GM19463 (cell line): Measurements from ENCODE around the gene CCR8.

Experiments used
- ATAC-seq: cut with Tn5 transposase; IDR thresholded peaks from one replicate; pipeline ENCODE4 v1.9.1; 2021; ENCODE audit warnings: mild to moderate bottlenecking, moderate library complexity; ENCODE audit not compliant: unreplicated experiment

Gene CCR8, protein sequence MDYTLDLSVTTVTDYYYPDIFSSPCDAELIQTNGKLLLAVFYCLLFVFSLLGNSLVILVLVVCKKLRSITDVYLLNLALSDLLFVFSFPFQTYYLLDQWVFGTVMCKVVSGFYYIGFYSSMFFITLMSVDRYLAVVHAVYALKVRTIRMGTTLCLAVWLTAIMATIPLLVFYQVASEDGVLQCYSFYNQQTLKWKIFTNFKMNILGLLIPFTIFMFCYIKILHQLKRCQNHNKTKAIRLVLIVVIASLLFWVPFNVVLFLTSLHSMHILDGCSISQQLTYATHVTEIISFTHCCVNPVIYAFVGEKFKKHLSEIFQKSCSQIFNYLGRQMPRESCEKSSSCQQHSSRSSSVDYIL

DNA sequence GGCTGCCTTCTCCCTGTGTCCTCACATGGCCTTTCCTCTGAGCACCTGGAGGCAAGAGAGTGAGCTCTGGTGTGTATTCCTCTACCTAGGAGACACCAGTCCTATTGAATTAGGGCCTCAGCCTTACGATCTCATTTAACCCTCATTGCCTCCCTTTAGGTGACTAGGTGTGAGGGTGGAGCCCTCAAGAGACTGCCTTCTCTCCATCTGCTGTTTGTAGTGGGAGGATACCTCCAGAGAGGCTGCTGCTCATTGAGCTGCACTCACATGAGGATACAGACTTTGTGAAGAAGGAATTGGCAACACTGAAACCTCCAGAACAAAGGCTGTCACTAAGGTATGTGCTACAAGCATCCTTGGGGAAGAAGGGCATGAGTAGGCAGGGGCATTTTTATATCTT, at the start of gene CCR8:
CCR8 (plus strand) TSS at position 217 of the 400 bp plus-strand sequence. CDS start 2,623 bp downstream, outside the sequence.
- ATAC-seq: no peak

DNA sequence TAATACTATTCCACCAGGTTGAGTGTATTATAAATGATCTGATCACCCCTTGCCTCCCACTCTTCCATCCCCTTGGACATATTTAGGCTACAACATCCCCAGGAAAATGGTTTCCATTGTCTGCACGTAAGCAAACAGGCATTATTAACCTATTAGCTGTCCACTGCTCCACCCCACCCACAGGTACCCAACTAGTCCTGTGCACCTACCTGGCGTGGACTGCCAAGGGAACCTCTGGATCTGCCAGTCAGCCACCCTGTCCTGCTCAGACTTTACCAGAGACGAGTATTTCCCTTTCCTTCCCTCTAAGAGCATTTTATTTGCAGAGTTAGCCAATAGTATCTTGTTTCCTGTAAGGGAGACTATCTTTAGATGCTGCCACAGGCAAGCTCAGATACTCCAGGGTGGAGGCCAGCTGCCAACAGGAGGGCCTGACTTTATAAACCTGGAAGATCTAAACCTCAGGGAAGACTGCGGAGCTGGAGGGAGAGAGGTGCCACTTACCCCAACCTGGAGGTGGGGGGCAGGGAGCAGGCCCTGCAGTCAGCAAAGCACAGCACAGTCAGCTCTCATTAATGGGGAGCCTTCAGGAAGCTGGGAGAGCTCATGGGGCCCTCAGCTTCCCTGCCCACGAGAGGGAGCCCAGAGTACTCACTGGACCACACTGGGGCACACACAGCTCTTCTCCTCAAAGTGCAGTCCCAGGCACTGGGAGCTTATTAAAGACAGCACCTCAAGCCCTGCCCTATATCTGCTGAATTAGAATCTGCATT, 49.6 kb upstream of the CCR8 start, which contains the start of gene CX3CR1:
CX3CR1 (minus strand) TSS at position 292 of the 773 bp plus-strand sequence. CDS start 13,527 bp downstream, outside the sequence.
- no peak for ATAC-seq

DNA sequence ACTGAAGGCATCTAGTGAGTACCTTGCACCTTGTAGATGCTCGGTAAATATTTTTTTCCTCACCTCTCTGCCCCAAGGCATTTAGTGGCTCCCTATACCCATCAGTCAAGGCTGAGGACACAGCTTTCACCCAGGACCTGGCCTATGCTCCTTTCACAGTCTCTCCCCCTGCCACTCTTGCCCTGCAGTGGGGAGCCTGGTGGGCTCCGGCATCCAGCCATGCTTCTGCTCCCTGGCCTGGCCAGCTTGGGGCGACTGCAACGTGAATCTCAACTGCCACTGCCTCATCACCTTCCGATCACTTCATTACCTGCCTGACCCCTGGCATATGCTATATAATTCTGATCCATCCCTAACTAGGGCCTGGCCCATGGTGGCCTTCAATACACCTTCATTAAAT, 48.9 kb upstream of the CCR8 start:
- no peak for ATAC-seq

DNA sequence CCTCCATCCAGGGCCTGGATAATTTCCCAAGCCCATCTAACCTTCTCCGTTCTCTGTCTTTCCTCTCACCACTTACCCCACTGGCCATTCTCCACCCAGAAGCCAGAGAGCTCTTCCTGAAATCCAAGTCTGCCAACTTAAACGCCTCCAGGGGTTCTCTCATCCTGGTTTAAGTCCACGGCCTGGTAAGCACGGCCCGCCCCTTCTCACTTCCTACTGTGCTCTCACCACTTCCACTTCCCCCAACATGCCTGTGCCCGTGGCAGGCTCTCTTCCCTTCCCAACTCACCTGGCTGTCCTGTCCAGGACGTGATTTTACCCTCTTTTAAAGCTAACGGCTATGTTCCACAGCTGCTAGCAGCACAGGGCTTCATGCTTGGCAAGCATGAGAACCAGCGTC, 48.0 kb upstream of the CCR8 start:
- ATAC-seq: no peak

DNA sequence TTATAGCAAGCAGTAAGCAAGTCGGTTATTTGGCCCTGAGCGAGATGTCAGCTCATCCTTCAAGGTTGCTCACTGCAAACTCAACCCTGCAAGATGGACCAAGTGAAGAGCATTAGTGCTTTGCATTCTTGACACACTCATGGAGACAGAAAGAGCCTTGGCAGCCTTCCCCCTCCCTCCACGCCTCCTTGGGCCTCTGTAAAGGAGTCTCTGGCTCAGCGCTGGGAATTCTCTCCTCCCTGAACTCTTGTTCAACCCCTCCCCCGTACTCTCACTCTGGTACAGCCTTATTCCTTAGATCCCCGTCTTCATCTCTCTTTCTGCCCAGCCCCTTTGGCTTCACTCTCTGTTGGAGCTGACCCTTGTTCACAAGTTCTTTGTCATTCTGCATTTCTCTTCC, 47.5 kb upstream of the CCR8 start:
- ATAC-seq: no peak

DNA sequence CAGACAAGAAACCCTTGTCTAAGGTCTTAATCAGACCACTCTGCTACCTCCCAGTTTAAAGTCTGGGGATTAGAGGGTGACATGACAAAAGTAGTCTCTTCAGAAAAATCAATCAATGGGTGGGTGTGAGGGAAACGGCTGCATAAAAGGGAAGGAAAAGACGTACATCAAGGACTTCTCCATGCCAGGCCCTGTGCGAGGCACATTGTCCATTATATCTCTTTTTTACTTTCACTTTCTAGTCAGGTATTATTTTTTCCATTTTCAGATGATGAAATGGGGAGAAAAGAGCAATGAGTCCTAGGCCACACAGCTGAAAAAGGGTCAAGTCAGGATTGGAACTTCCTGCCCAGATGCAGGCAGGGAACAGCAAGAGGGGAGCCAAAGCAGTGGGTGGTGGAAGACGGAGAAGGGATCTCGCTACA, 45.0 kb upstream of the CCR8 start:
- no peak for ATAC-seq

DNA sequence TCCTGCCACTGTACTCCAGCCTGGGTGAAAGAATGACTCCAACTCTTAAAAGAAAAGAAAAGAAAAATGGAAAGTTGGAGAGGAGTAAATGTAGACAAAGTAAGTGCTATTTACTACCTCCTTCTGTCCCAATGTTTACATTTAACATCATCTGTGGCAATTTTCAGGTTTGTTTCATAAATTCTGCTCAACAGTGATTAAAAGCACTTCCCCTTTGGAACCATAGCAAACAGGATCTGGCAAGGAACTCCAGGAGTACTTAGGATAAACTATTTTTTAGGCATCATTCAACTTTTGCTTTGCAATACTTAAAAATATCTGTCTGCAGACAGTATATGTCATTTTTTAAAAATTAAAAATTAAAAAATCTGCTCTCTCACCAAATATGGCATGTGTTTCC, 44.2 kb upstream of the CCR8 start:
- no peak for ATAC-seq

DNA sequence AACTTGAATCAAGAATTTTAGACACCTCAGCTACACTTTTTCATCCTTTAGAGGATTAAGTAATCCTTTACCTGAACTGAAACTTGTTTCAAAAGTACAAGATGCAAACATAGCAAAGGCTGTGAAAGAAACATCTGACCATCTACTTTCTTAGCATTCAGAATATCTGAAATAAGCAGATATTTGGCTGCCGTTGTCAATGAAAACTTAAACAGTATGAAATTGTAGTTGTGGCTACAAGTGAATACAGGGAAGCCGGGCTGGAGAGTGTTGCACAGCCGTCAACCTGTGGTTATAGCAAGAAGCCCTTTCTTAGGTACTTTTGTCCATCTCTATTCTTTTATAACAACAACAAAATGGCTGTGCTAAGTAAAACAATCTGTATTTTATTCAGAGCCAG, 42.7 kb upstream of the CCR8 start:
- no peak for ATAC-seq

DNA sequence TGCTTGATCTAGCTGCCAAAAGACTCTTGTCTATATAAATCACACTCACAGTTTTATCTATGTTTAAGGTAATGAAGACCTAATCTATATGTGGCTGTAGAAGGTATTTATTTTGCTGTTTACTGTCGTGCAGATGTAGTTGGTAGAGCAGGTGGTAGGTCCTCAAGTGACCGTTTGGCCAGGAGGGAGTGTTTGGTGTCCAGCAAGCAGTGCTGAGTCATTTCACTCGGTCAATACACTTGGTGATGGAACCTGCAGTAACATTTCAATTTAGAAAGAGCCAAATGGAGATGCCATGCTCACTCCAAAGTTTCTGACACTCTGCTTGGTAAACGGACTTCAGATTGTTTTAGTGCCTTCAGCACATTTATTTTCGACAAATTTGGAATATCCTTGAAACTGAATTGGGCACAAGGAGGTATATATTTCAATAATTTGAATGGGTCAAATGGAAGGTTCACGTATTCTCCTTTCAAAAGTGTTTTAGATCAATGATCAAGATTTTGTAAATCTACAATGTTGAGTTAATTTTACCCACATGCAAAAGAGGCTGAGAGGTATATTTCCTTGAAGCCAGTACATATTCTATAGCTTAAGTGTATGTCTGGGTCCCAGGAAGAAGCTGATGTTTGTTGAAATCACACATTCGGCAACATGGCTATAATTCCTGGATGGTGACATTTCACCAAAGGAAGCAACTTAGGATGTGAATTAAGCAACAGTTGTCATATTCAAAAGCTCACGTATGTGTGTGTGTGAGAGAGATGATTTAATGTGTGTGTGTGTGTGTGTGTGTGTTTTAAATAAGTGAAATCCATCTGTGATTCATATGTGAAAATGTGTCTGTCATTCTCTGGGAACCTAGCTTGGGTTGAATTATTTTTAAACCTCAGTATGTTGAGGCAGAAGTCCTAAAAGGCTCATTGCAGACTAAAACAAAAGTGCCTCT, 42.0 kb upstream of the CCR8 start:
- no peak for ATAC-seq

DNA sequence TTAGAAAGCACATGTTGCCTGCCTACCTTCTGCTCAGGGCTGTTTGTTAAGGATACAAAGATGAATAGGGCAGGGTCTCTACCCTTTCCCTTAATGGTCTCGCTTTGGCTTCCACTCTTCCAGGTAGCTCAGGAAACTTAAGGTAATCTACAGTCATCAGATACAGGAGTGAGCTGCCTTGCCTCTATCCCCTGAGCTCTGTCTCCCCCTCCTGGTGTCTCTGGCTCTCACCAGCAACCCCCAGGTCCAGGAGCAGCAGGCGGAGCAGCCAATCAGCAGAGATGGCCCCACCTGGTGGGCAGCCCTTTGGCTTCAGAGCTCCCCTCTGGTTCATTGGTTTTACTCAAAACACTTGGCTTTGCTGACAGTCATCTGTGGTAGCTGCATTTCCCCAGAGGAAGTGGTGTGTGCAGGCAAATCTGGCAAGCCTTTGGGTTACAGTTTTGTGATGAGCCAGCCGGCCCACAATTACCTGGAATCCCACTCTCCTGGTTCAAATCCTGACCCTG, 41.2 kb upstream of the CCR8 start:
- peak; percentile 96 for ATAC-seq

DNA sequence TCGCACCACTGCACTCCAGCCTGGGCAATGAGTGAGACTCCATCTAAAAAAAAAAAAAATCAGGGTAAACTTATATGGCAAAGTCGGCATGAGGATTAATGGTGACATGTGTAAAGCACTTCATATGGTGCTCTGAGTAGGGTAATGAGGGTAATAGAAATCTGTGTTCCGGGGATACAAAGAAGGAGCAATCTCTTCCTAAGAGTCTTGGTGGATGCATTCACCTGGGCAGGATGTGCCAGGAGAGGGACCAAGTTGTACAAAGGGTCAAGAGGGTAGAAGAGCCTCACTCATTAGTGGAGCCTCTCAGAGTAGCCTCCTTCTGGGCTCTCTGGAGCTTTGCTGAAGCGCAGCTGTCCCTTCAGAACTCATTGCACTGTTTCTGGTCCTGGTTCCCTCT, 40.4 kb upstream of the CCR8 start:
- ATAC-seq: no peak

DNA sequence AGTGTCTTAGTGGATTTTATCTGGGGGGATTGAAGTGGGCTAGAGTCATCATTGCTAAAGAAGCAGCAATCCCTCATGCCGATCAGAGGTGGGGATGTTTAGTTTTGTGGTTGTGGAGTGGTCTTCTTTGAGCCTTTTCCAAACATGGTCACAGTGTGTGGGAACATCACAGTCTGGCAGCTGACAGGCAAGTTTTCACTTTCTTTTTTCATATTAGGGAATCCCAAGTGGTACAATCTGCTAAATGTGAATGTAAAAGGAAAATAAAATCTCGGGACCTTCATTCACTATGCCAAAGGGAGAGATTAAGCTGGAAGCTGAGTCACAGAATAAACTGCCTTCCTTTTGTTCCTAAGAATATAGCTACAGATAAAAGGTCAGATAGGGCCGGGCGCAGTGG, 39.3 kb upstream of the CCR8 start:
- ATAC-seq: no peak

DNA sequence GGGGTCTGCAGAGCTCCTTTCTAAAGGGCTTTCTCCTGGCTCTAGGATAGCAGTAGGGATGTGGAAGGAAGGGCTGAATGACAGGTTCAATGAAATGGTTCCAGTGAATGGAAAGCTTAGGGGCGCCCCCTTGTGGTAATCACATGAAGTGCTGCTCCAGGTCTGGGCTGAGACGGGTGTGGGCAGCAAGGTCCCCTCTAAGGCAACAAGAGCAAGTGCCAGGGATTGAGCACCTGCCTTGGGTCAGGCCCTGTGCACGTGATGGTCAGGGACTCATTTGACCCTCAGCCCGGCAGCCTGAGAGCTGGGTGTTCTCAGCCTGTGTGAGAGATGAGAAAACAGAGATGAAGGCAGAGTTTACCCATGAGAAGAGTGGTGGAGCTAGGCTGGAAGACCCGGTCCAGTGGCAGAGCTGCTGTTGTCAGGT, 37.6 kb upstream of the CCR8 start:
- no peak for ATAC-seq

DNA sequence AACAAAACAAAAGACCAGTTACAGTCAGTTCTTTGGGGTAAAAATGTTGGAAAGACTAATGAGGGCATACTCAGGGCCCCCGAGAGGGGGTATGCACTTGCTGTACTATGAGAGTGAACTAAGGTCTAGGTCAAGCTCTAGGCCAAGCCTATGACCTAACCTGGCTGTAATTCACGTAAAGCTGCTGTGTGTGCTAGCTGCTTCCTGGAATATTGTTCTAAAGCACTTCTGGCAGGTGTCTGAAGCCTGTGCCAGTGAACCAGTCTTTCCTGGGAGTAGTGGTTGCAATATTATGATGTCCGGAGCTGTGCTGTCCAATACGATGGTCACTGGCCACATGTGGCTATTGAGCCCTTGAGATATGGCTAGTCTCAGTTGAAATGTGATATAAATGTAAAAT, 36.5 kb upstream of the CCR8 start:
- no peak for ATAC-seq

DNA sequence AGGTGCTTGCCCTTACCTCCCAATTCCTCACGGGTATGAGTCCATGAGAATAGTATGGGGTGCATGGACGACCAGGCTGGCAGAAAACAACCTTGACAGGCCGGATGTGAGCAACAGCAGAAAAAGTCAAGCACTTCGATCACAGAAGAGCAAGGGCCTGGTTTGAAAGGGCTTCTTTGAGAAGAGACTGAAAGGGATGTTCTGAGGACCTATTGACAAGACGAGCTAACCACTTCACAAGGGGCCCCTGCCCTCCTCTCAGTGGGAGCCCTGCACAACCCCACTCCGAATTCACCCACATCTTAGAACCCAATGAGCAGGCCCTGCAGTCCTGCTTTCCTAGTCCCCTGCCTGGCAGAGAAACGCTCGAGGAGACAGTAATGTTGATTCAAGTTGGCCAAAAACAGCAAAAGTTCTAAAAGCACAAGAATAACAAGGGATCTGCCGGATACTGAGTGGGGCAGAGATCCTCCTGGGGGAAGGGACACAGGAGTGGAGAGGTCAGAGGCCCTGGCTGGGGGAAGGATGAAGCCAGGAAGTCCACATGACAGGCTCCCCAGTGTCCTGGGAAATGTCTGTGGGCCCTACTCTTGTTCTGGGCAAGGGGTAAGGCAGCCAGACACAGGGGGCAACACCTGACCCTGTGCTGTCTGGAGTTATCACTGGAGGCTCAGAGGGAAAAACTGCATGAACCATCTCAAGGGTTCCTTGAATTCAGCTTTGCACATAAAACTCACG, 34.9 kb upstream of the CCR8 start:
- no peak for ATAC-seq

DNA sequence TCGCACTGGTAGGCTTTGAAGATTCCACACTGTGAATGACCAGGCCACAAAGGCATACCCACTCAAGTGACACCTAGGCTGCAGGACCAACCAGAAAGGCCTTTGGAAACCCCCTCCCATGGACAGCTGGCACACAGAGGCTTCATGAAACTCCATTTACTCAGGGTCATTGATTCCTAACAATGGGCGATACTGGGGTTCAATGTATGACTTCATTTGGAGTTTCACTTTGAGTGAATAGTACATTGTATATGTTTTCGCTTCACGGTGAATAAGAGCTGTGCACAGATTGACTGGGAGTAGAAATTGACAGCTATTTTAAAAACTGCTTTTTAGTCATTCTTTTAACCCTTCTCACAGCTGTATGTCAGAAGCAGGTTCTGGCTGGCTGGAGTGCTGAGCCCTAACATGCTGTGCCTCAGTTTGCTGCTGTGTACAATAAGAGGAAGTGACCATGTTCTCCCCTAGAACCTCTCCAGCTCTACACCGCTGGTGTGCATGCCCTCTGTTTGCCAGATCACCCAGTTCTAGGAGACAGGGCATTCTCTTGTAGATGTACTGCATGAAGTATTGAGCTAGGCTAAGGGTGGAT, 34.2 kb upstream of the CCR8 start:
- peak; percentile 85 for ATAC-seq

DNA sequence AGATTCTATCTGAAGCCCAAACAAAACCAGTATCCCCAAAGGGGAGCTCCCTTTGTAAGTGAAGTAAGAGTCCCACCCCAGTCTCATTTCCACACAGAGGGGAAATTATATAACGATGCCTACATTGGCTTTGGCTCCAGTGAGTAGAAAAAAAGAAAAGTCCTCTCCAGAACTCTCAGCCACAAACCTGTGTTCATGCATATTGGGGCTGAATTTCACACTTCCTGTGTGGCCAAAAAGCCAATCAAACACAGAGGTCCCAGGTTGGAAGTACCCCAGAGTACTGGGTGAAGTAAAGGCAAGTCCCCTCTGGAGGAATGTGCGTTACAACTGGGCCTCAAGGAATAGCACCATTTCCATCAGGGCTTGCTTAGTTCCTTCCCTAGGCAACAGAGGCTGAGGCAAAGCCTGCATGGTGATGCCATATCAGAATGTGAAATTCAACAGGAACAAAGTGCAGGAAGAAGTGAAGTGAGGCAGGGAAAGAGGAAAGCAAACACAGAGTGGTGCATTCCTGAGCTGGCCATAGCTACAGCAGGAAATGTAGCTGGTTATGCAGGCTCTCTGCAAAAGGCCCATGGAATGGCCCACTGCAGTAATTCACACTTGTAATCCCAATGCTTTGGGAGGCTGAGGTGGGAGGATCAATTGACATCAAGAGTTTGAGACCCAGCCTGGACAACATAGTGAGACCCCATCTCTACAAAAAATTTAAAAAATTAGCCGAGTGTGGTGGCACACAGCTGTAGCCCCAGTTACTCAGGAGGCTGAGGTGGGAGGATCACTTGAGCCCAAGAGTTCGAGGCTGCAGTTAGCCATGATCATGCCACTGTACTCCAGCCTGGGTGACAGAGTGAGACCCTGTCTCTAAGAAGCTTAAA, 33.1 kb upstream of the CCR8 start:
- ATAC-seq: no peak

DNA sequence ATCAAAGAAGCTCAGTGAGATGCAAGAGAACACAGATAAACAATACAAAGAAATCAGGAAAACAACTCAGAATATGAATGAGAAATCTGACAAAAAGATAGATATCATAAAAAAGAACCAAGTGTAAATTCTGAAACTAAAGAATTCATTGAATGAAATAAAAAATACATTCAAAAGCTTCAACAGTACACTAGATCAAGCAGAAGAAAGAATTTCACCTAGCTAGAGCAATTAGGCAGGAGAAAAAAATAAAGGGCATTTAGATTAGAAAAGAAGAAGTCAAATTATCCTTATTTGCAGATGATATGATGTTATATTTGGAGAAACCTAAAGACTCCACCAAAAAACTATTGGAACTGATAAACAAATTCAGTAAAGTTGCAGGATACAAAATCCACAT, 30.2 kb upstream of the CCR8 start:
- ATAC-seq: no peak

DNA sequence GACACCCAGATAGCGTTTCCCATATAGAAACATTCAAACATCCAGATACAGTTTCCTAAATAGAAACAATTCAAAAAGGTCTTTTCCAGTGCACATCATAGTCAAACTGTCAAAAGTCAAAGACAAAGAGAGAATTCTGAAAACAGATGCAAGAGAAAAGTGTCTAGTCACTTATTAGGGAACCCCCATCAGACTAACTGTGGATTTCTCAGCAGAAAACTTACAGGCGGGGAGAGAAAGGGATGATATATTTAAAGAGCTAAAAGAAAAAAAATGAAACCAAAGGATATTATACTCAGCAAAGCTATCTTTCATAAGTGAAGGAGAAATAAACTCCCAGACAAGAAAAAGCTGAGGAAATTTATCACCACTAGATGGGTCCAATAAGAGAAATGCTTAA, 27.3 kb upstream of the CCR8 start:
- no peak for ATAC-seq
